ENCODE results near the gene PUSL1. TPM values are rescaled to one million over a fixed set of nuclear protein-coding genes. Genes with fewer than 3 reads are reported as not detected.

The PUSL1 gene
- total RNA-seq, 1 experiment from 2014 or later = 31.3 TPM

DNA sequence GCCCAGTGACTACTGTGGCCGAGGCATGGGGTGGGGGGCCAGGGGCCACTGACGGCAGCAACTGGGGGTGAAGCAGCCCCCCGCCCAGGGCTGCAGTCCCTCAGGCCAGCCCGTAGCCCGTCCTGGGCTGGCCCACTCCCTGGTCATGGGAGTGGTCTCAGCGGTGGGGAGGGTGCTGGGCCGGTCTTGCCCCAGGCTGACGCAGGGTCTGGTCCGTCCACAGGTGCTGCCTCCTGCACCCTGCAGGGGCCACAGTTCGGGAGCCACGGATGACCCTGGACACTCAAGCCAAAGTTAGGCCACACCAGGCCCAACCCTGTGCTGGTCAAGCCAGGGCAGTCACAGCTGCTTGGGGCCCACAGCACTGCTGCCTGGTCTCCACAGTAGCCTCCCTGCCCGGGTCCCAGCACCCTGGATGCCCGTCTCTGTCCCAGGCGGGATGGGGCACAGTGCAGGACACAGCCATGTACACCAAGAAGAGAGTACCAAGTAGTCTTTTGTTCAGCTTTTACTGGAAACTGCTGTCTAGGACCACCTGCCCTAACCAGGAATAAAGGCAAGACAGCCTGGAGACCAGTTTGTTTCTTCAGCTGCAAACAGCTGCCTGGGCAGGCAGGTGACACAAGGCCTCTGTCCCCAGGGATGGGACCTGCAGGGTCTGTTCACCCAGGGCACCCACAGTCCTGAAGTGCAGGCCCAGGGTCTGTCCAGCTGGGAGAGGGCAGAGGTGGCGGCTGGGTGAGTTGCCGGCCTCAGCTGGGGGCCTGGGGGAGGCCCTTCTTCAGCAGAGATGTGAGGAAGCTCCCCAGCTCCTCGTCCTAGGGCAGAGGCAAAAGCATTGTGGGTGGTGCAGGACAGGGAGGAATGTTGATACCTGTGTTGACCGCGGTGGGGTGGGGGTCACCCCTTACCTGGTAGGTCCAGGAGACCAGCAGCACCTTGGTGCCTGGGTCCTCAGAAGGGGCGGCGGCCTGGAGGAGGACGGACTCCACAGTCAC, 3.0 kb downstream of the PUSL1 start:
- CTCF ChIA-PET = no interaction called here

DNA sequence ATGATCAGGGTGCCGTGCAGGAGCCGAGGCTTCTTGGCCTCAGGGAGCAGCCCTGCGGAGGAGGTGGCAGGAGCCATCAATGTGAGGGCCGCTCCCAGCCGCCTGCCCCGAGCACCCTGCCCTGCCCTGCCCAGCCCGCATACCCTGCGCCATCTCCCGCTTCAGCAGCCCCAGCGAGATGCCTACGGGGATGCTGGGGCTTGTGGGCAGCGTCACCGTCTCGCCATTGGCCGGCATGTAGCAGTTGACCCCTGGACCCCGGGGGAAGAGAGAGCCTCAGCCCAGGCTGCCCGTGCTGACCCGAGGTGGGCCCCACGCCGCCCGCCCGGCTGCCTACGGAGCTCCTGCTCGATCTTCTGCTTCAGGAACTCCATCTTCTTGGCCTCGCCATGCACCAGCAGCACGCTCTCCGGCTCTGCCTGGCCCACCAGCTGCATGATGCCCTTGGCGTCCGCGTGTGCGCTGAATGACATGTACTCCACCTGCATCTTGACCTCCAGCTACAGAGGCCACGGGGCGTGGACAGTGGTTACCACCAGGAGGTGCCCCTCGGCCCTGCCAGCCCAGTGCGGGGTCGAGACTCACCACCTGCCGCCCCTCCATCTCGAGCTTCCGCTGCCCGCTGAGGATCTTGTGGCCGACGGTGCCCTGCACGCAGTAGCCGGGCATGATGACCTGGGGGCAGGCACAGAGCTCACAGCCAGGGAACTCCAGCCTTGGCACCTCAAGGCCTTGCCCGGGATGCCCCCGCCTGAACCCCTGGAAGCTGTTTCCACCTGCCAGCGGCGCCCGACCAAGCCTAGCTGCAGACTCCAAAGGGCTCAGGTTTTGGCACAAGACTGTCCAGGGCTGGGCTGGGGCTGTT, 4.3 kb downstream of the PUSL1 start:
- ChIA-PET CTCF (no interaction called here), POLR2A (ENCODE audit: low non-redundant PET) (no interaction called here)
- H3K4me3 ChIP-seq (ENCODE audit: low read depth, low read length, poor library complexity, severe bottlenecking) = no peak overlapping the region
- intact Hi-C loops (cut with micrococcal nuclease; ENCODE audit: unreplicated experiment) = no loop called here
- peaks cover 41% of the 10 kb centered on the region for H3K36me3 ChIP-seq (ENCODE audit: insufficient read depth, low read length, poor library complexity, severe bottlenecking)
- BruUV-seq (replicated peaks) = TSS peak; percentile 19
- TF ChIP-seq EZH2 (IDR thresholded peaks at IDR 0.05; ENCODE audit: borderline replicate concordance, low read depth, low read length, poor library complexity, severe bottlenecking) = no peak
- DNase-seq (ENCODE audit: low spot score) = no peak
- H3K27me3 ChIP-seq (replicated peaks; ENCODE audit: insufficient read depth, low read depth, low read length, poor library complexity) = no peaks in the 10 kb centered on the region
- peaks cover 13% of the 10 kb centered on the region for H3K4me1 ChIP-seq (ENCODE audit: insufficient read depth, low read length, poor library complexity, severe bottlenecking)
- no peaks in the 10 kb centered on the region for H3K9me3 ChIP-seq (ENCODE audit: low read depth, low read length, poor library complexity, severe bottlenecking)
- no peak overlapping the region for H3K27ac ChIP-seq (ENCODE audit: low read depth, low read length, poor library complexity, severe bottlenecking)

More for the DNA sequence above, 3.0 kb downstream of the PUSL1 start:
- POLR2A ChIA-PET (ENCODE audit: low non-redundant PET) = interaction anchor here (0.6 kb wide), 1 partner anchor 431 kb away, joined by 4 read pairs; no protein-coding TSS in a partner anchor
- BruUV-seq (replicated peaks) = TSS peak; percentile 28
- no peaks in the 10 kb centered on the region for H3K27me3 ChIP-seq (replicated peaks; ENCODE audit: insufficient read depth, low read depth, low read length, poor library complexity)
- no peaks in the 10 kb centered on the region for H3K9me3 ChIP-seq (ENCODE audit: low read depth, low read length, poor library complexity, severe bottlenecking)
- H3K27ac ChIP-seq (ENCODE audit: low read depth, low read length, poor library complexity, severe bottlenecking) = no peak overlapping the region
- H3K4me1 ChIP-seq (ENCODE audit: insufficient read depth, low read length, poor library complexity, severe bottlenecking) = peaks cover 12% of the 10 kb centered on the region
- no peak for DNase-seq (ENCODE audit: low spot score)
- intact Hi-C loops (cut with micrococcal nuclease; ENCODE audit: unreplicated experiment) = no loop called here
- H3K36me3 ChIP-seq (ENCODE audit: insufficient read depth, low read length, poor library complexity, severe bottlenecking) = peaks cover 36% of the 10 kb centered on the region
- H3K4me3 ChIP-seq (ENCODE audit: low read depth, low read length, poor library complexity, severe bottlenecking) = no peak overlapping the region
- no peak for TF ChIP-seq EZH2 (IDR thresholded peaks at IDR 0.05; ENCODE audit: borderline replicate concordance, low read depth, low read length, poor library complexity, severe bottlenecking)
- TF ChIP-seq, protein P1, sequence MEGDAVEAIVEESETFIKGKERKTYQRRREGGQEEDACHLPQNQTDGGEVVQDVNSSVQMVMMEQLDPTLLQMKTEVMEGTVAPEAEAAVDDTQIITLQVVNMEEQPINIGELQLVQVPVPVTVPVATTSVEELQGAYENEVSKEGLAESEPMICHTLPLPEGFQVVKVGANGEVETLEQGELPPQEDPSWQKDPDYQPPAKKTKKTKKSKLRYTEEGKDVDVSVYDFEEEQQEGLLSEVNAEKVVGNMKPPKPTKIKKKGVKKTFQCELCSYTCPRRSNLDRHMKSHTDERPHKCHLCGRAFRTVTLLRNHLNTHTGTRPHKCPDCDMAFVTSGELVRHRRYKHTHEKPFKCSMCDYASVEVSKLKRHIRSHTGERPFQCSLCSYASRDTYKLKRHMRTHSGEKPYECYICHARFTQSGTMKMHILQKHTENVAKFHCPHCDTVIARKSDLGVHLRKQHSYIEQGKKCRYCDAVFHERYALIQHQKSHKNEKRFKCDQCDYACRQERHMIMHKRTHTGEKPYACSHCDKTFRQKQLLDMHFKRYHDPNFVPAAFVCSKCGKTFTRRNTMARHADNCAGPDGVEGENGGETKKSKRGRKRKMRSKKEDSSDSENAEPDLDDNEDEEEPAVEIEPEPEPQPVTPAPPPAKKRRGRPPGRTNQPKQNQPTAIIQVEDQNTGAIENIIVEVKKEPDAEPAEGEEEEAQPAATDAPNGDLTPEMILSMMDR (conservative IDR thresholded peaks at IDR 0.05; ENCODE audit: low read depth, low read length) = no peak

DNA sequence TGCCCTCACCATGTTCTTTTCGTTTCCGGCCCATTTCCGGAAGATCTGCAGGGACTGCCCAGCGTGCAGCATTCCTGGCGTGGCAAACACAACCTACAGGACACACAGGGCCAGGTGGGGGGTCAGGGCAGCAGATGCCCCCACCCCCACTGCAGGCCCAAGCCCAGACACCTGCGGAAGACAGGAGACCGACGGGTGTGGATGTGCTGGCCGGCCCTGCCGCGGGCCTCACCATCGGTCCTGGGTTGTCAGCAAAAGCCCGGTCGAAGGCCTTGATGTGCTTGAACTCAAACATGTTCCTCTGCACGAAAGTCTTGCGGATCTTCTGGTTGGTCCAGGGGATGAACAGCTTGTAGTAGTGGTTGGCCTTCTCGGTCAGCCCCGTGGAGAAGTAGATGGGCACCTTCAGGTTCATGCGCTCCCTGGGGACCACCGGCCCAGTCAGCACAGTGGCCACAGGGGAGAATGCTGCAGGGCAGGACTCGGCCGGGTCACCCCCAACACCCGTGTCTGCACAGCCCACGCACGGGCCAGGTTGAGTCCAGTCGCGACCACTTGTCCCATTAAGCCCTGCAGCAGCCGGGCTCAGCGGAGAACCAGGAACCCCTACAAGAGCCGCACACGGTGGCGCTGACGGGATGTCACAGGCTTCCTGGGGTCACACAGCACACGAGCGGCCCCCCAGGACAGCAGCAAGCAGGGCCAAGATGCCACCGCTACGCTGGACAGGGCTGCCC, 5.3 kb downstream of the PUSL1 start:
- POLR2A ChIA-PET (ENCODE audit: low non-redundant PET) = no interaction called here

More for the DNA sequence above, 5.3 kb downstream of the PUSL1 start:
- CTCF ChIA-PET = no interaction called here
- Histone ChIP-seq H3K27me3 (replicated peaks; ENCODE audit: insufficient read depth, low read depth, low read length, poor library complexity) (no peaks in the 10 kb centered on the region), H3K36me3 (ENCODE audit: insufficient read depth, low read length, poor library complexity, severe bottlenecking) (peaks cover 49% of the 10 kb centered on the region), H3K4me3 (ENCODE audit: low read depth, low read length, poor library complexity, severe bottlenecking) (no peak overlapping the region), H3K9me3 (ENCODE audit: low read depth, low read length, poor library complexity, severe bottlenecking) (no peaks in the 10 kb centered on the region), H3K27ac (ENCODE audit: low read depth, low read length, poor library complexity, severe bottlenecking) (no peak overlapping the region), H3K4me1 (ENCODE audit: insufficient read depth, low read length, poor library complexity, severe bottlenecking) (peaks cover 22% of the 10 kb centered on the region)
- no peak for TF ChIP-seq EZH2 (IDR thresholded peaks at IDR 0.05; ENCODE audit: borderline replicate concordance, low read depth, low read length, poor library complexity, severe bottlenecking)
- TF ChIP-seq, protein P1 (conservative IDR thresholded peaks at IDR 0.05; ENCODE audit: low read depth, low read length) = no peak
- intact Hi-C loops (cut with micrococcal nuclease; ENCODE audit: unreplicated experiment) = no loop called here
- BruUV-seq (replicated peaks) = no TSS peak
- no peak for DNase-seq (ENCODE audit: low spot score)
